ENCODE measurements around the gene ZNF385D.

ZNF385D gene

GRCh38 chr3:21601178-21601577 lies 149.8 kb downstream of the ZNF385D start:
- Histone ChIP-seq H2AFZ (ENCODE audit: low read depth, low read length) (no peak overlapping the region), H3K36me3 (ENCODE audit: insufficient read depth, low read length) (no peaks in the 10 kb centered on the region), H3K9me3 (ENCODE audit: low read length) (no peaks in the 10 kb centered on the region), H3K4me3 (ENCODE audit: low read length) (no peak overlapping the region), H3K27me3 (ENCODE audit: insufficient read depth, low read length) (no peaks in the 10 kb centered on the region), H3K4me1 (ENCODE audit: insufficient read depth, low read length) (no peaks in the 10 kb centered on the region)

GRCh38 chr3:21599890-21600289 lies 151.1 kb downstream of the ZNF385D start:
- H3K9me3 ChIP-seq (ENCODE audit: low read length): no peaks in the 10 kb centered on the region
- no peaks in the 10 kb centered on the region for H3K4me1 ChIP-seq (ENCODE audit: insufficient read depth, low read length)
- H3K27me3 ChIP-seq (ENCODE audit: insufficient read depth, low read length): no peaks in the 10 kb centered on the region

GRCh38 chr3:21592828-21593227 lies 158.2 kb downstream of the ZNF385D start:
- H3K4me1 ChIP-seq (ENCODE audit: insufficient read depth, low read length): no peaks in the 10 kb centered on the region
- no peaks in the 10 kb centered on the region for H3K36me3 ChIP-seq (ENCODE audit: insufficient read depth, low read length)
- no peak overlapping the region for H2AFZ ChIP-seq (ENCODE audit: low read depth, low read length)
- no peaks in the 10 kb centered on the region for H3K27me3 ChIP-seq (ENCODE audit: insufficient read depth, low read length)
- no peak overlapping the region for H3K4me3 ChIP-seq (ENCODE audit: low read length)
- no peaks in the 10 kb centered on the region for H3K9me3 ChIP-seq (ENCODE audit: low read length)

More at GRCh38 chr3:21599890-21600289, 151.1 kb downstream of the ZNF385D start:
- no peaks in the 10 kb centered on the region for H3K36me3 ChIP-seq (ENCODE audit: insufficient read depth, low read length)
- no peak overlapping the region for H3K4me3 ChIP-seq (ENCODE audit: low read length)
- no peak overlapping the region for H2AFZ ChIP-seq (ENCODE audit: low read depth, low read length)

- Histone ChIP-seq H2AFZ (ENCODE audit: low read depth, low read length) (no peak overlapping the region), H3K9me3 (ENCODE audit: low read length) (no peaks in the 10 kb centered on the region), H3K36me3 (ENCODE audit: insufficient read depth, low read length) (no peaks in the 10 kb centered on the region), H3K27me3 (ENCODE audit: insufficient read depth, low read length) (no peaks in the 10 kb centered on the region), H3K4me1 (ENCODE audit: insufficient read depth, low read length) (no peaks in the 10 kb centered on the region), H3K4me3 (ENCODE audit: low read length) (no peak overlapping the region)
These were observed 163.1 kb downstream of the ZNF385D start for GRCh38 chr3:21587894-21588293.

- H3K4me3 ChIP-seq (ENCODE audit: low read length): no peak overlapping the region
- no peaks in the 10 kb centered on the region for H3K9me3 ChIP-seq (ENCODE audit: low read length)
- H3K27me3 ChIP-seq (ENCODE audit: insufficient read depth, low read length): no peaks in the 10 kb centered on the region
- H2AFZ ChIP-seq (ENCODE audit: low read depth, low read length): no peak overlapping the region
- H3K4me1 ChIP-seq (ENCODE audit: insufficient read depth, low read length): no peaks in the 10 kb centered on the region
- no peaks in the 10 kb centered on the region for H3K36me3 ChIP-seq (ENCODE audit: insufficient read depth, low read length)
These were observed 165.7 kb downstream of the ZNF385D start for GRCh38 chr3:21585216-21585740.

- Histone ChIP-seq H3K4me3 (ENCODE audit: low read length) (no peak overlapping the region), H3K9me3 (ENCODE audit: low read length) (no peaks in the 10 kb centered on the region), H3K36me3 (ENCODE audit: insufficient read depth, low read length) (no peaks in the 10 kb centered on the region), H2AFZ (ENCODE audit: low read depth, low read length) (no peak overlapping the region), H3K4me1 (ENCODE audit: insufficient read depth, low read length) (no peaks in the 10 kb centered on the region), H3K27me3 (ENCODE audit: insufficient read depth, low read length) (no peaks in the 10 kb centered on the region)
These were observed 177.7 kb downstream of the ZNF385D start for GRCh38 chr3:21573291-21573690.

- H3K9me3 ChIP-seq (ENCODE audit: low read length): no peaks in the 10 kb centered on the region
- H3K4me3 ChIP-seq (ENCODE audit: low read length): no peak overlapping the region
- no peaks in the 10 kb centered on the region for H3K36me3 ChIP-seq (ENCODE audit: insufficient read depth, low read length)
- no peaks in the 10 kb centered on the region for H3K4me1 ChIP-seq (ENCODE audit: insufficient read depth, low read length)
- no peaks in the 10 kb centered on the region for H3K27me3 ChIP-seq (ENCODE audit: insufficient read depth, low read length)
- no peak overlapping the region for H2AFZ ChIP-seq (ENCODE audit: low read depth, low read length)
These were observed 186.5 kb downstream of the ZNF385D start for GRCh38 chr3:21564531-21564930.

- Histone ChIP-seq H3K9me3 (ENCODE audit: low read length) (no peaks in the 10 kb centered on the region), H2AFZ (ENCODE audit: low read depth, low read length) (no peak overlapping the region), H3K4me3 (ENCODE audit: low read length) (no peak overlapping the region), H3K27me3 (ENCODE audit: insufficient read depth, low read length) (no peaks in the 10 kb centered on the region), H3K36me3 (ENCODE audit: insufficient read depth, low read length) (no peaks in the 10 kb centered on the region), H3K4me1 (ENCODE audit: insufficient read depth, low read length) (no peaks in the 10 kb centered on the region)
These were observed 188.8 kb downstream of the ZNF385D start for GRCh38 chr3:21562243-21562642.

GRCh38 chr3:21561472-21561871 lies 189.5 kb downstream of the ZNF385D start:
- H3K4me1 ChIP-seq (ENCODE audit: insufficient read depth, low read length): no peaks in the 10 kb centered on the region

GRCh38 chr3:21551019-21551418 lies 200.0 kb downstream of the ZNF385D start:
- Histone ChIP-seq H3K36me3 (ENCODE audit: insufficient read depth, low read length) (no peaks in the 10 kb centered on the region), H3K4me1 (ENCODE audit: insufficient read depth, low read length) (no peaks in the 10 kb centered on the region), H3K27me3 (ENCODE audit: insufficient read depth, low read length) (no peaks in the 10 kb centered on the region), H2AFZ (ENCODE audit: low read depth, low read length) (no peak overlapping the region), H3K4me3 (ENCODE audit: low read length) (no peak overlapping the region), H3K9me3 (ENCODE audit: low read length) (no peaks in the 10 kb centered on the region)

More at GRCh38 chr3:21561472-21561871, 189.5 kb downstream of the ZNF385D start:
- Histone ChIP-seq H3K9me3 (ENCODE audit: low read length) (no peaks in the 10 kb centered on the region), H3K36me3 (ENCODE audit: insufficient read depth, low read length) (no peaks in the 10 kb centered on the region), H3K27me3 (ENCODE audit: insufficient read depth, low read length) (no peaks in the 10 kb centered on the region), H3K4me3 (ENCODE audit: low read length) (no peak overlapping the region), H2AFZ (ENCODE audit: low read depth, low read length) (no peak overlapping the region)

GRCh38 chr3:21544076-21544462 lies 206.9 kb downstream of the ZNF385D start:
- Histone ChIP-seq H3K4me3 (ENCODE audit: low read length) (no peak overlapping the region), H3K27me3 (ENCODE audit: insufficient read depth, low read length) (no peaks in the 10 kb centered on the region)

GRCh38 chr3:21543380-21544075 lies 207.5 kb downstream of the ZNF385D start:
- Histone ChIP-seq H3K4me1 (ENCODE audit: insufficient read depth, low read length) (no peaks in the 10 kb centered on the region), H3K4me3 (ENCODE audit: low read length) (no peak overlapping the region), H2AFZ (ENCODE audit: low read depth, low read length) (no peak overlapping the region), H3K36me3 (ENCODE audit: insufficient read depth, low read length) (no peaks in the 10 kb centered on the region), H3K9me3 (ENCODE audit: low read length) (no peaks in the 10 kb centered on the region), H3K27me3 (ENCODE audit: insufficient read depth, low read length) (no peaks in the 10 kb centered on the region)

More at GRCh38 chr3:21544076-21544462, 206.9 kb downstream of the ZNF385D start:
- no peaks in the 10 kb centered on the region for H3K4me1 ChIP-seq (ENCODE audit: insufficient read depth, low read length)
- no peaks in the 10 kb centered on the region for H3K36me3 ChIP-seq (ENCODE audit: insufficient read depth, low read length)
- no peak overlapping the region for H2AFZ ChIP-seq (ENCODE audit: low read depth, low read length)
- no peaks in the 10 kb centered on the region for H3K9me3 ChIP-seq (ENCODE audit: low read length)

GRCh38 chr3:21542656-21543379 lies 208.2 kb downstream of the ZNF385D start:
- Histone ChIP-seq H3K27me3 (ENCODE audit: insufficient read depth, low read length) (no peaks in the 10 kb centered on the region), H3K9me3 (ENCODE audit: low read length) (no peaks in the 10 kb centered on the region)

More at GRCh38 chr3:21542656-21543379, 208.2 kb downstream of the ZNF385D start:
- H2AFZ ChIP-seq (ENCODE audit: low read depth, low read length): no peak overlapping the region
- H3K4me3 ChIP-seq (ENCODE audit: low read length): no peak overlapping the region
- no peaks in the 10 kb centered on the region for H3K36me3 ChIP-seq (ENCODE audit: insufficient read depth, low read length)
- no peaks in the 10 kb centered on the region for H3K4me1 ChIP-seq (ENCODE audit: insufficient read depth, low read length)
